ENCODE measurements around the gene WSCD1. TPM values are rescaled to one million over a fixed set of nuclear protein-coding genes. Genes with fewer than 3 reads are reported as not detected.

Gene WSCD1
- total and polyA plus RNA-seq, 2 of the 4 experiments (the other 2 are of a cell fraction): 0.07 TPM; not detected in 1

- Histone ChIP-seq H3K4me3 (ENCODE audit: insufficient read depth, low read depth, low read length) (no peak overlapping the region), H4K5ac (ENCODE audit: low read depth, low read length) (no peak overlapping the region), H2AK9ac (replicated peaks; ENCODE audit: low read depth, low read length, poor library complexity) (no peak overlapping the region), H3K23ac (ENCODE audit: low read depth, low read length) (no peak overlapping the region), H3K9ac (ENCODE audit: low read depth, low read length) (no peak overlapping the region), H3K9me1 (ENCODE audit: insufficient read depth, low read length) (no peaks in the 10 kb centered on the region), H2AK5ac (ENCODE audit: low read depth, low read length) (no peak overlapping the region), H3K4ac (ENCODE audit: low read depth, low read length) (no peak overlapping the region), H4K8ac (ENCODE audit: low read depth in 2 of 2, low read length in 2 of 2) (no peak overlapping the region), H2BK15ac (ENCODE audit: low read depth, low read length) (no peak overlapping the region), H2BK120ac (ENCODE audit: low read depth, low read length) (no peak overlapping the region), H4K20me1 (ENCODE audit: insufficient read depth, low read length) (no peaks in the 10 kb centered on the region), H3K9me3 (ENCODE audit: control insufficient read depth, insufficient read depth, low read length) (no peaks in the 10 kb centered on the region; the same call in 1 of the 2 replicates), H3K79me1 (ENCODE audit: low read depth in 1 of 2, low read length in 2 of 2) (no peaks in the 10 kb centered on the region), H3K4me2 (ENCODE audit: low read depth, low read length) (no peak overlapping the region), H3K14ac (replicated peaks; ENCODE audit: low read depth, low read length) (no peak overlapping the region), H2AFZ (replicated peaks; ENCODE audit: low read length, poor library complexity) (no peak overlapping the region), H3K36me3 (ENCODE audit: control insufficient read depth, insufficient read depth, low read length) (no peaks in the 10 kb centered on the region), H3K27ac (ENCODE audit: insufficient read depth, low read length) (no peak overlapping the region), H4K91ac (ENCODE audit: insufficient read depth, low read depth, low read length) (no peak overlapping the region), H2BK5ac (ENCODE audit: low read depth, low read length, poor library complexity, severe bottlenecking) (no peak overlapping the region), H3K18ac (ENCODE audit: low read depth, low read length) (no peak overlapping the region), H2BK20ac (ENCODE audit: low read depth, low read length) (no peak overlapping the region), H3K27me3 (ENCODE audit: control insufficient read depth, insufficient read depth, low read length) (peaks cover 22% of the 10 kb centered on the region), H3K4me1 (ENCODE audit: control insufficient read depth, insufficient read depth, low read length) (no peaks in the 10 kb centered on the region), H3K56ac (ENCODE audit: extremely low read depth, insufficient read depth, low read length) (no peak overlapping the region)
- WGBS, 2 experiments (ENCODE audit: extremely low coverage in 2 of 2, insufficient read length in 1 of 2): 80% methylated on average over 1 of the region's 7 CpGs; no CpG with 5 or more reads in 1 of the 2 experiments
- ChIA-PET CTCF (no interaction called here), POLR2A (ENCODE audit: unreplicated experiment) (no interaction called here)
- in situ Hi-C loops (cut with MboI; ENCODE audit: low sequenced_read_pairs): no loop called here
- no TSS peak for BruUV-seq (replicated peaks)
- TF ChIP-seq, protein P1, sequence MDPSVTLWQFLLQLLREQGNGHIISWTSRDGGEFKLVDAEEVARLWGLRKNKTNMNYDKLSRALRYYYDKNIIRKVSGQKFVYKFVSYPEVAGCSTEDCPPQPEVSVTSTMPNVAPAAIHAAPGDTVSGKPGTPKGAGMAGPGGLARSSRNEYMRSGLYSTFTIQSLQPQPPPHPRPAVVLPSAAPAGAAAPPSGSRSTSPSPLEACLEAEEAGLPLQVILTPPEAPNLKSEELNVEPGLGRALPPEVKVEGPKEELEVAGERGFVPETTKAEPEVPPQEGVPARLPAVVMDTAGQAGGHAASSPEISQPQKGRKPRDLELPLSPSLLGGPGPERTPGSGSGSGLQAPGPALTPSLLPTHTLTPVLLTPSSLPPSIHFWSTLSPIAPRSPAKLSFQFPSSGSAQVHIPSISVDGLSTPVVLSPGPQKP (IDR thresholded peaks at IDR 0.05; ENCODE audit: borderline replicate concordance, low read depth, low read length): no peak
- TF ChIP-seq RAD21 (IDR thresholded peaks at IDR 0.05; ENCODE audit: low read length) (no peak), POLR2A (IDR thresholded peaks at IDR 0.05; ENCODE audit: low read depth, low read length) (no peak), MAZ (IDR thresholded peaks at IDR 0.05; ENCODE audit: borderline replicate concordance, low read depth, low read length) (no peak), CHD1 (IDR thresholded peaks at IDR 0.05; ENCODE audit: low read depth, low read length) (no peak), RCOR1 (IDR thresholded peaks at IDR 0.05; ENCODE audit: insufficient replicate concordance, low read length) (no peak), MAFK (IDR thresholded peaks at IDR 0.05; ENCODE audit: low read depth, low read length) (no peak), NFE2L2 (IDR thresholded peaks at IDR 0.05; ENCODE audit: low read depth, low read length) (no peak)
- TF ChIP-seq, protein P2, sequence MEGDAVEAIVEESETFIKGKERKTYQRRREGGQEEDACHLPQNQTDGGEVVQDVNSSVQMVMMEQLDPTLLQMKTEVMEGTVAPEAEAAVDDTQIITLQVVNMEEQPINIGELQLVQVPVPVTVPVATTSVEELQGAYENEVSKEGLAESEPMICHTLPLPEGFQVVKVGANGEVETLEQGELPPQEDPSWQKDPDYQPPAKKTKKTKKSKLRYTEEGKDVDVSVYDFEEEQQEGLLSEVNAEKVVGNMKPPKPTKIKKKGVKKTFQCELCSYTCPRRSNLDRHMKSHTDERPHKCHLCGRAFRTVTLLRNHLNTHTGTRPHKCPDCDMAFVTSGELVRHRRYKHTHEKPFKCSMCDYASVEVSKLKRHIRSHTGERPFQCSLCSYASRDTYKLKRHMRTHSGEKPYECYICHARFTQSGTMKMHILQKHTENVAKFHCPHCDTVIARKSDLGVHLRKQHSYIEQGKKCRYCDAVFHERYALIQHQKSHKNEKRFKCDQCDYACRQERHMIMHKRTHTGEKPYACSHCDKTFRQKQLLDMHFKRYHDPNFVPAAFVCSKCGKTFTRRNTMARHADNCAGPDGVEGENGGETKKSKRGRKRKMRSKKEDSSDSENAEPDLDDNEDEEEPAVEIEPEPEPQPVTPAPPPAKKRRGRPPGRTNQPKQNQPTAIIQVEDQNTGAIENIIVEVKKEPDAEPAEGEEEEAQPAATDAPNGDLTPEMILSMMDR (conservative IDR thresholded peaks at IDR 0.05; ENCODE audit: low read depth, low read length): no peak
- intact Hi-C loops (cut with micrococcal nuclease): loop anchor here (5.0 to 10.0 kb wide), 2 partner anchors 61 to 481 kb away; no protein-coding TSS in a partner anchor
- no peak for DNase-seq
- no peak for ATAC-seq (ENCODE audit: low read depth)
- dilution Hi-C loops (cut with HindIII; ENCODE audit: low sequenced_read_pairs, unreplicated experiment): no loop called here
Measured at GRCh38 chr17:6073620-6074019, 3.4 kb downstream of the WSCD1 start.

Data from IMR-90 (cell line).